ENCODE results near the gene RNF208. TPM values are rescaled to one million over a fixed set of nuclear protein-coding genes. Genes with fewer than 3 reads are reported as not detected.

RNF208 gene
- total RNA-seq, 1 donor from 2014 or later = 0.76 TPM

DNA sequence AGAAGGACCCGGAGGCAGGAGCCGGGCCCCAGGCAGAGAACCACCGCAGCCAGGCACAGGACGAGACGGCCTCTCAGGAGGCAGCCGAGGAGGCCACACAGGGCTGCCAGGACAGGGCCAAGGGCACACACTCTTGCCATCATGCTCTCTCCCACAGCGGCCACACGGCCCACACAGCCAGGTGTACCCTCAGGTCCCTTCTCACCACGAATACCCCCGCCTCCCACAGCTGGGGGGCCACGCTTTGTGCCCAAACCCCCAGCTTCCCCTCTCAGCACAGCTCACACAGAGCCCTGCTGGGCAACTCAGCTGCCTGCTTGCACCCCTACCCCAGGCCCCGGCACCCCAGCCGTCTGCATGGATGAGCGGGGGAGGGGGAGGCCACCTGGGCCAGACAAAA, 28.3 kb downstream of the RNF208 start:
- DNase-seq (ENCODE audit: extremely low read depth, low read depth, low spot score) = no peak

DNA sequence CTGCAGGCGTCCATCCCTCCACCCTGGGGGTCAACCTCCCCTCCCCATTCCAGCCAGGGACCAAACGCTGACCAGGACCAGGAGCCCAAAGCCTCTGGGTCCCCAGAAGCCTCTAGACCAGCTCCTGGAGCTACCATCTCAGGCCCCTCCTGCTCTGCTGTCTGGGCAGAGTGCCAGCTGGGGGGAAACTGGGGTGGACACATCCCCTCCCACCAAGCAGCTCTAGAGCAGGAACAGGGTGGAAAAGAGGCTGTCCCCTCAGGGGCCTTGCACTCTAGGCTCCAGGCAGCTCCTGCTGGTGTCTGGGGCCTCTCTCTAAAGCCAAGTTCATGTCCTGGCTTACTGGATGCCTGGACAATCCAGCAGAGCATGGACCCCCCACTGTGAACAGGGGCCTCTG, 29.2 kb downstream of the RNF208 start:
- no peak for DNase-seq (ENCODE audit: extremely low read depth, low read depth, low spot score)

DNA sequence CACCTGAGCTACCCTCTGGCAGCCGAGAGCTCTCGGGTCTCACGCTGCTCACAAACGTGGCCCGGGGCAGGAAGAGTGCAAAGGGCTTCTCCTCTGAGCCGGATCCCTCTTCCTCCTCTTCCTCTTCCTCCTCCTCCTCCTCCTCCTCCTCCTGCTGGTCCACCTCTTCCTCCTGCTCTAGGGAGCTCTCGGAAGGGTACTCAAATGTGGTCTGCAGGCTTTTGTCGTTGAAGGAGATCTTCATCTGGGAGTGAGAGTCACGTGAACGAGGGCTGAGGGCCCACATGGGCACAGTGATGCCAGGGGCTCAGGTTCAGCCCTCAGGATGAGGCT, 29.6 kb downstream of the RNF208 start:
- DNase-seq (ENCODE audit: extremely low read depth, low read depth, low spot score) = no peak

DNA sequence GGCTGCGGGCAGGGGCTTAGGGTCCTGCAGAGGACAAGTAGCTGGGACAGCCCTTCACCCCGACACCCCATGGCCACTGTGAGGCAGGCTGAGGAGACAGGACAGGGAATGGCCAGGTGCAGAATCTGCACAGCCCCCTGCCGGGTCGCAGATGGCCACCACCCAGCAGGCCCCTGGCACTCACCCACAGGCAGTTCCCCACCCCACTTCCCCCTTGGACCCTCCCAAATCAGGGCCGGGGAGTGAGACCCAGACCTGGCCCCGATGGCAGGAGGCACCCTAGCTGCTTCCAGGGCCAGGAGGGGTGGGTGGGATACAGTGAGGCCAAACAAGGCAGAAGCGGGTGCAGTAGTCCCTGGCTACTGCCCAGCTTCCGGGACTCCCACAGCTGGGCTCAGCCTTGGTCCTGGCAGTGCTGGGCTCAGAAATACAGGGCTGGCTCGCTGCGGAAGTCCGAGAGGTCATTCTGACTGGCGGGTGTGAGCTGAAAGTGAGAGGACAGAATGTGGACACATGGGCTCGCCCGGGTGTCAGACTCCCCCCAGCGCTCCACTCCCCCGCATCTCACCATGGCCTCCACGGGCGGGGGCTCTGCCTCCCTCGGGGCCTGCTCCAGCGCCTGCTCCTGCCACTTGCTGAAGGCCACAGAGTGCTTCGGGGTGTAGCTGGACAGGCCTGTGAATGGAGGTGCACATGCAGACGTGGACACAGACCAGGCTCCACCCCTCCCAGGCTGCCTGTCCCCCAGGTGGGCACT, 30.2 kb downstream of the RNF208 start:
- DNase-seq (ENCODE audit: extremely low read depth, low read depth, low spot score) = no peak

DNA sequence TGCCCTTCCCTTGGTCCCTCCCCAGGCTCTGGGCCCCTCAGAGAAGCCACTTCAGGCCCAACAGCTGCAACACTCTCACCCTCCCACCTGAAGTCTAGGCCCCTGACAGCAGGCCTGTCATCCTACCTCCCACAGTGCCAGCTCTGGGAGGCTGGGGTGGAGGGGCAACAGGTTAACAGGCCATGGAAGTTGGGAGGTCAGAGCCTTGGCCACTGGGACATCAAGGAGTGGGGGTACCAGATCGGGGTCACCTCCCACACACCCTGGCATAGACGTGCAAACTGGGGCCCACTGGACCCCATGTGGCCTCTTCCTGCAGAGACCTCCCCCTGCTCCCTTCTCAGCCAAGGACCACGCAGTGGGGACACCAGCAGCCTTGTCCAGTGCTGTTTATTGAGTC, 30.8 kb downstream of the RNF208 start:
- no peak for DNase-seq (ENCODE audit: extremely low read depth, low read depth, low spot score)

DNA sequence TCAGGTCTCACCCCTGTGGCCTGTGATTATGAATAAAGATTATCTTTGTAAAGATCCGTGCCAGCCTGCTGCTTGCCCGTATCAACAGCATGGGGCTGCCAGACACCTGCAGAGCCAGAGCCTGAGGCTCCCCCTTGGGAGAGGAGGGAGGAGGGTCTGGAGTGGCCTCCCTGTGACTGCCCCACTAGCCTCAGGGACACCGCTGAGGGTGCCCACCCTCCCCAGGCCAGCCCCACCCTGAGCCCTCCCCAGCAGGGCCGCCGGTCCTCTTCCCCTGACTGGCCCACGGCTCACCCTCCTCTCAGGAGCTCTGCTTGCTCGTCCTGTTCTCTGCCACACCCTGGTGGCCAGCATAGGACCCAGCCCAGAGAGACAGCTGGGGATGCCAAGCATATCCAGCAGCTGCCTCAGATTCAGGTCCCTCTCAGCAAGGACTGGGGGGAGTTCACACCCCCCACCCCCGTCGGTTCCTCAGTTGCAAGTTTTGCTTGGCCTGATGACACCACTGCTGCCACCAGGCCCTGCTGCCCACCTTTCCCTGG, 31.7 kb downstream of the RNF208 start:
- DNase-seq (ENCODE audit: extremely low read depth, low read depth, low spot score) = no peak

DNA sequence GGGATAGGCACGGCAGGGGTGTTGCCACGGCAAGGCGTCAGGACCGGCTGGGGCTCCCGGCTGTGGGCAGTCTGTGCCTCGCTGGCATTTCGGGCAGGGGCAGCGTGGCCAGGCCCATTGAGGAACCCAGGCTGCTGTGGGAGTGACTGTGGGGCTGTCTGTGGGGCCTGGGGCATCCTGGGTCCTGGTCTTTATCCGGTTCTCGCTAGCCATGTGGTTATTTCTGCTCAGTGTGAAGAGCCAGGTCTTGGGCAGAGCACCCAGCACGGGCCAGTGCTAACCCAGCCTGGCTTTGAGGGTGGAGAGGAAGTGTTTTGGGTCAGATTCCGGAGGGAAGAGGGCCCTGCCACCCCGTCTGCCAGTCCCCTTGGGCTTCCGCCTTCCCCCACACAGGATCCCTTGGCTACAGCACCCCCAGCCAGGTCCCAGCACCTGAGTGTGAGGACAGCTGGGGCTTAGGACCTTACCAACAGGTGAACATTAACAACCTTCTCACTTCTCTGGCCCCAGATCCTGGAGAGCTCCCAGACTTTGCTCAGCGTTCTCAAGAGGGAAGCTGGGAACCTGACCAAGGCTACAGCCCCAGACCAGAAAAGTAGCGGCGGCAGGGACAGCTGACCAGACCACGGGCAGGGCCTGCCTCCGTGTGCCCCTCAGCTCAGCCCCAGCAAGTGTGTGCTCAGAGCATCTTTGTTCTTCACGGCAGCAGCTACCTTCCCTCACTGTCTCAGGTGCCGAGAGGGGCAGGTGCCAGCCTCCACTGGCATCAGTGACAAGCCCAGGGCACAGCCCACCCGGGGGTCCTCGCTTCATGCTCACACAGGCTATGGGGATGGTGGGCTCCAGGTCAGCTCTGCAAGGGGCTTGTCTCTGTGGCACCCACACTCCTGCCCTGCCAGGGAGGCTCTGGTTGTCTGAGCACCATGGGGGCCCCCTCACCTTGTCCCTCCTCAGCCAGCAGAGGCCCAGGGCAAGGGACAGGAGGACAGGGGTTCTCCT, 32.4 kb downstream of the RNF208 start:
- no peak for DNase-seq (ENCODE audit: extremely low read depth, low read depth, low spot score)

DNA sequence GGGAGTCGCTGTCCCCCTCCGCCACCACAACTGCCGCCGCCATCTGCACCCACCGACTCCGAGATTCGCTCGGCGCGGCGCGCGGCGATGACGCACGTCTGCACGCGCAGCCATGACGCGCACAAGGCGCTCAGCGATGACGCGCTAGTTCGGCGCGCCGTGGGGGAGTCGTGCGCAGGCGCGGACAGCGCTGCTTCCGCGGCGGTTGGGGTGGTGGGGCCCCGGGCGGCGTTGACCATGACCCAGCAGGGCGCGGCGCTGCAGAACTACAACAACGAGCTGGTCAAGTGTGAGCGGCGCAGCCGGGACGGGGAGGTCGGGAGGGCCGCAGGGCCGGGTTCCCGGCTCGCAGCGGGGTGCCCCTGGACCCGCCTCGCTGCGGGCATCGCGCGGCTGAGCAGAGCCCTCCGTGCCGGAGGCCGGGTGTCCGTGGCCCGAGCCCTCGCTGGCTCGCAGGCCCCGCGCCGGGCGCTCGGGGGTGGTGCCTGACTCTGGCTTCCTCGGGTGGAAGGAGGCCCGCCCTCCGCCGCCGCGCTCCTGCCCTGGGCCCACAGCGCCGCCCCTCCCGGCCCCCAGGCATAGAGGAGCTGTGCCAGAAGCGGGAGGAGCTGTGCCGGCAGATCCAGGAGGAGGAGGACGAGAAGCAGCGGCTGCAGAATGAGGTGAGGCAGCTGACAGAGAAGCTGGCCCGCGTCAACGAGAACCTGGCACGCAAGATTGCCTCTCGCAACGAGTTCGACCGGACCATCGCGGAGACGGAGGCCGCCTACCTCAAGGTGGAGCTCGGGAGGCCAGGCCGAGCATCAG, 33.3 kb downstream of the RNF208 start, which contains the start of the genes ANAPC2 and SSNA1:
TSS of gene ANAPC2 (minus strand) at position 71 of the 807 bp plus-strand sequence. CDS start at position 43, 28 bp downstream.
TSS of gene SSNA1 (plus strand) at position 187 of the 807 bp plus-strand sequence. CDS start at position 238, 51 bp downstream.
- peak; percentile 34 for DNase-seq (ENCODE audit: extremely low read depth, low read depth, low spot score)

DNA sequence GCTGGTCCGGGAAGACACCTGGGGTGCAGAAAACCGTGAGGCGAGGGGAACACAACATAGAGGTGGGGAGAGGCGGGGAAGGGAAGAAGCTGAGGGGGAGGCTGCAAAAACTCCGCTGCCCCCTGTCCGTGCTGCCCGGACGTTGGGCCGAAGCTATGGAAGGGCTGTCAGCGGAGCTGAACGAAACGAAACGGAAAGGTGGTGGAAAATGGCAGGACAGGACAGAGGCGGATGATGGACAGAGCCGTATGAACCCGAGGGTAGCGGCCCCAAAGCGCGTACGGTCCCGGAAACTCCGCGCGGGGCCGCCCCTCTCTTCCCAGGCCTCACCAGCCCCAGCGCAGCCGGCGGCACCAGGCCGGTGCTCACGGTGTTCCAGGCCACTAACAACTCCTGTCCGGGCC, 34.0 kb downstream of the RNF208 start:
- DNase-seq (ENCODE audit: extremely low read depth, low read depth, low spot score) = no peak

DNA sequence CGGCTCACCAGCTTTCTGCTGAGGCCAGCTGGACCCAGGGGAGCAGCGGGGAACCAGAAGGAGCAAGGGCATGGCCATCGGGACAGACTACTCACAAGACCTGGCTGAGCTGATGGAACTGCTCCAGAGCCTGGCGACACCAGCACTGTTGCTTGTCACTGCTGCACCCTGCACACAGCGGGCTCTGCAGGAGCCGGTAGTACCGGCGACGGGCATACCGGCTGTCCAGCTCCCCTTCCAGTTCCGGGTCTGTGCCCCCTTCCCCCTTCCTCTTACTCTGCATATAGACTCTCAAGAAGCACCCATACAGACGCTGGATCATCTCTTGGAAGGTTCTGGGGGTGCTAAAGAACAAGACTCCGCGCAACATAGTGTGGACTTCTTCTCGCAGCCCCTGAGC, 34.7 kb downstream of the RNF208 start:
- DNase-seq (ENCODE audit: extremely low read depth, low read depth, low spot score) = no peak

DNA sequence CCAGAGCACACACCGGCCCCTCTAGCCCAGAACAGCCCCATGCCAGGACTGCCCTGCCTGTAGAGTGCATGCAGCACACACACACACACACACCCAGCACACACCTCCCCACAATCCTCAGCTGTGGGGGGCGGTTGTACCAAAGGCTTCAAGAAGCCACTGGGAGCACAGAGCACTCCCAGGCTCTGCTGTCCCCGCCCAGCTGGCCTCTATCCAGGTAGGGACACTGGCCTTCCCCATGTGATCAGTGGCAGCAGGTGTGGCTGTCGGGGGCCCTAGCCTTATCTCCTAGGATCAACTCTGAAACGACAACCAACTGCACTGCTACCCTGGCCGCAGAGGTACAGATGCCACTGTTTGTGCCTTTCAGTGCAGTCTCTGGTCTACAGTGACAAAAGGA, 35.7 kb downstream of the RNF208 start:
- no peak for DNase-seq (ENCODE audit: extremely low read depth, low read depth, low spot score)

DNA sequence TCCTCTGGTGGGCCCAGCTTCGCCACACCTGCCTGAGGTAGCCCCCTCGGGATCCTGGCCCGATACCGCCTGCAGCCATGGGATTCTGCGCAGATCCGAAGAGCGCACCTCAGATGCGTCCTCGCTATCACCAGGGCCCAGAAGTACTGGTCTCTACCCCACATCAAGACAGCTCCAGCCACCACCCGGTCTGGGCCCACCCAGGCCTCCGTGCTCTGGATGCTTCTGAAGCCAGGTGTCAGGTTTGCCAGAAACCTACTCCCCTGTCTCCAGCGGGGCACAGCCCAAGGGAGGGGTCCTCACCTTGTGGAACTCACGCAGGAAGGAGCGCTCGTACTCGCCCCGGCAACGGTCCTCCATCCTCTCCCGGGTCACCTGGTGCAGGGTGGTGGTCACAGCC, 36.1 kb downstream of the RNF208 start:
- DNase-seq (ENCODE audit: extremely low read depth, low read depth, low spot score) = no peak

DNA sequence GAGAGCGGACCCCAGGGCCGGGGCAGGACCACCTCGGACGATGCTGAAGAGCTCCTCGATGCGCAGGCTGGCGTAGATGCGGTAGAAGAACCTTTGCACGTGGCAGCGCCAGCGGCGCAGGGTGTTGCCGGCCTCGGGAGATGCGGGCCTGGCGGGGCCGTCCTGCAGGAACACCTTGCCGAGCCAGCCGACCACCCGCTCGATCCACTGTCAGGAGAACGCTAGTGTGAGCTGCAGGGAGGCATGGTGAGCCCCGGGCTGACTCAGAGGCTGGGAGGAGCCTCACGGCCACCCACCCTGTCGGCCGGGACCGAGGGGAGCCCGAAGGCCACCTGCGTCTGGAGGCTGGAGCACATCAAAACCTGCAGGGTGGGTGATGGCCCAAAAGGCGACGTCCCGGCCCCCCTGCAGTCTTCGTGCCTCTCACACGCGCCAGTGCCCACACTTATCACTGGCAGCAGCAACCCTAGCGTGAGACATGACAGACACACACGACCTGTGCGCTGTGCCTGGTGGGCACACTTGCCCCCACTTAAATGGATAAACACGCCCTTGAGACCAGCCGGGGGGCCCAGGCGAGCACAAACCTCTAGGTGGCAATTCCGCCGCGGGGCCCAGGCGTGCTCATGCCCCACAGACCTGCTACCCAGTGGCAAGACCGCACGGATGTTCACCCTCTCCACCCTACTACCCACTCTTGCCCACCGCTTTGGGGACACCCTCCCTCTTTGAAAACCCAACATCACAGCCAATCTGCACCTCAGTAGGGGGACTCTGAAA, 37.0 kb downstream of the RNF208 start:
- no peak for DNase-seq (ENCODE audit: extremely low read depth, low read depth, low spot score)

DNA sequence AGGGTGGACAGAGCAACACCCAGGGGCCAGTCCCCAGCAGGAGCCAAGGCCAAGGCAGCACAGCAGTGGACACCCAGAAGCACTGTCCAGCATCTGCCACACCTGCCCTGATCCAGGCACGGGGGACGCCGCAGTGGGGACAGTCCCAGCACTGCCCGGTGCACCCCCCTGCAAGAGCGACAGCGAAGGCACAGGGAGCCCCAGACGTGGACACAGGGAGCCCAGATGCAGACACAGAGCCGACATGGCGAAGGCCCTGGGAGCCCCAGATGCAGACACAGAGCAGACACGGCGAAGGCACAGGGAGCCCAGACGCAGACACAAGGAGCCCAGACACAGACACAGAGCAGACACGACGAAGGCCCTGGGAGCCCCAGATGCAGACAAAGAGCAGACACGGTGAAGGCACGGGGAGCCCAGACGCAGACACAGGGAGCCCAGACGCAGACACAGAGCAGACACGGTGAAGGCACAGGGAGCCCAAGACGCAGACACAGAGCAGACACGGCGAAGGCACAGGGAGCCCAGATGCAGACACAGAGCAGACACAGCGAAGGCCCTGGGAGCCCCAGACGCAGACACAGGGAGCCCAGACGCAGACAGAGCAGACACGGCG, 38.0 kb downstream of the RNF208 start:
- no peak for DNase-seq (ENCODE audit: extremely low read depth, low read depth, low spot score)

DNA sequence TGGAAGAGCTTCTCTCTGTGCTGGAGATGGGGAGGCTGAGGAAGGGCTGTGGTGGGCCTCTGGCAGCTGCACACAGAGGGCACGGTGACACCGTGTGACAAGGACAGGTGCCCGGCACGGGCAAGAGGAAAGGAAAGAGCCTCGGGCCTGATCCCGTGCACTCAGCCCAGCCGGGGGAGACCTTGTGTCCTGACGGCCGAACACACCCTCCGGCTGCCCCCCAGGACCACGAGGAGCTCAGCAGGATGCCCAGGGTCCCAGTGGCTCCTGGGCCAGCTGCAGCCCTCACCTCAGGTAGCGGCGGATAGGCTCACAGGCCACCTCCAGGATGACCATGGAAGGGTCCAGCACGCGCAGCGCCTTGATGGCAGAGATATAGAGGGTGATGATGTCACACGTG, 39.2 kb downstream of the RNF208 start:
- no peak for DNase-seq (ENCODE audit: extremely low read depth, low read depth, low spot score)

DNA sequence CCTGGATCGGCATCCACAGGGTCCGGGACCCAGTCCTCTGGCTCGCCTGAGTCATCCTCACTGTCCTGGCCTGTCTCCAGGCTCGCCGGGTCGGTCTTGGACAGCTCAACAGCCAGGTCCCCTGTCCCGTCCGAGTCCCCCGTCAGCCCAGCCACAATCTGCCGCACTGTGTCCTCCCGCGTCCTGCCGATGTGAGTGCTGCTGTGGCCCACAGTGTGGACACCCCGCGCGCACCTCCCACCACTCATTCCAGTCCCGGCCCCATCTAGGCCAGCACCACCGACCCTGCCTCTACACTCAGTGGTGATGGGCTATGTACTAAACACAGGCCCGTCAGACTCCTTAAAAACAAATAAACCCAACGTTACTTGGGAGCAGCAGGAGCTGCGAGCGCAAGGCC, 40.4 kb downstream of the RNF208 start:
- no peak for DNase-seq (ENCODE audit: extremely low read depth, low read depth, low spot score)

DNA sequence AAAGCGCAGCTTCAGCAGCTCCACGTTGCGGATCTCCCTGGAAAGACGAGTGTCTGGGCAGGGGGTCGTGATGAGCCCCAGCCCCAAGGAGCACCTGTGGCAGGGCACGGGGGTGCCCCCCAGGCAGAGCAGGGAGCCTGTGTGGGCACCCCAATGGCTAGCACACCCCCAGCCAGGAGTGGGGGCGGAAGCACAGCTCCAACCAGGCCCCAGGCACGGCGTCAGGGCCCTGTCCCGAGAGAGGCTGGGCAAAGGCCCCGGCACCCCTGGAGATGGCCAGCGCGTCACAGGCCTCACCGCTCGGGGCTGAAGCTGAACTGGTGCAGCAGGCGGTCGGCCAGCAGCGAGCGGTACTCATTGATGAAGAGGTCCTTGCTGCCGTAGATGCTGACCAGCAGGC, 41.5 kb downstream of the RNF208 start:
- DNase-seq (ENCODE audit: extremely low read depth, low read depth, low spot score) = no peak

DNA sequence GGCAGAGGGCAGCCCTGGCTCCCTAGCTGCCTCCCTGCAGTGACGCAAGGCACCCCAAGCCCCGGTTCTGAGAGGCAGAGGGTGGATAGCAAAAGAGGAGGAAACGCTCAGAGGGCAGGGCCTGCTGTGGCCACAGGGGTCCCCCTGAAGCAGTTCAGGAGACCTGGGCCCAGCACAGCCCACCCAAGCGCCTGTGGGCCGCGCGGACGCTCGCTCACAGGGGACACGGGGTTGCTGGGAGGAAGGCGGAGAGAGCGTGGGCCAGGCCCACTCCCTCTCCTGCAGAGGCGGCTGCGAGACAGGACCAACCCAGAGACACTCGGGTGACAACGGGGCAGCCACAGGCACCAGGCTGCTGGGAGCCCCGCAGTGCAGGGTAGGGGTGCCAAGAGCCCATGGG, 42.3 kb downstream of the RNF208 start:
- no peak for DNase-seq (ENCODE audit: extremely low read depth, low read depth, low spot score)

DNA sequence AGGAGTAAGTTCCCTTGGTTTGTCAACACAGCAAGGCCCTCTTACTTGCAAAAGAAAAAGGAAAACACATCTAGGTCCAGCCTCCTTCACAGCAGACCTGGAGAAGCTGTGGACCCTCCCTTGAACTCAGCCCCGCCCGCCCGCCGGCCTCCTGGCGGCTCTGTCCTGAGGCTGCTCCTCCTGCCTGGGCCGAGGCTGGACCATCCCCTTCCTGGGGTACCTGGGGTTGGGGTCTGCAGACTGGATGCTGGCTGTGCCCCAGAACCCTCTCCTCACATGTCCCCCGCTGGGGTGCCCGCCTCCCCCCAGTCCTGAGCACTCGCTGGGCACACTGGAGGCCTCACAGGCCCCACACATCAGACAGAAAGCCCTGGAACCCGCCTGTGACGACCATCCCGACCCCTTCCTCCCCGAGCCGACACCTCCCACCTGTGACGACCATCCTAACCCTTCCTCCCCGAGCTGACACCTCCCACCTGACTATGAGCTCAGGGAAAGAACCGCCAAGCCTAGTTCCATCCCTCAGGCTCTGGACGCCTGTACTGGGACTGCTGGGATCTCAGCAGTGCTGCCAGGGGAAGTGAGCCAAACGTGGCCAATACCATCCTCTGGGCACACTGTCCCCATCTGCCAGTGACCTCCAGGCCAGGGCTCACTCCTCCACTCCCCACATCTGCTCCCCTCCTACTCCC, 43.0 kb downstream of the RNF208 start:
- DNase-seq (ENCODE audit: extremely low read depth, low read depth, low spot score) = no peak

All from glomerular endothelial cell (primary cell).